ENCODE data around the gene KRTAP20-1. TPM values are rescaled to one million over a fixed set of nuclear protein-coding genes. Genes with fewer than 3 reads are reported as not detected.

KRTAP20-1 gene
- total RNA-seq, 1 donor from 2014 or later = not detected

- no peak for DNase-seq (ENCODE audit: low read depth)
- Histone ChIP-seq H3K27me3 (ENCODE audit: control insufficient read depth, insufficient read depth, low read length) (no peaks in the 10 kb centered on the region), H3K4me3 (ENCODE audit: low read depth, low read length) (no peak within 1 kb of the TSS), H3K36me3 (ENCODE audit: control insufficient read depth, insufficient read depth, low read length) (no peaks in the 10 kb centered on the region)
- no peak for TF ChIP-seq CTCF (IDR thresholded peaks at IDR 0.05; ENCODE audit: insufficient read depth, low read length, poor library complexity, severe bottlenecking)
Measured at GRCh38 chr21:30613836-30614235, 2.4 kb upstream of the KRTAP20-1 start, which contains the start of gene KRTAP6-1. TSS of gene KRTAP6-1 (minus strand) at chr21:30613930. CDS start at chr21:30613904, 26 bp downstream.

- no peaks in the 10 kb centered on the region for H3K27me3 ChIP-seq (ENCODE audit: control insufficient read depth, insufficient read depth, low read length)
- no peak for TF ChIP-seq CTCF (IDR thresholded peaks at IDR 0.05; ENCODE audit: insufficient read depth, low read length, poor library complexity, severe bottlenecking)
- no peak for DNase-seq (ENCODE audit: low read depth)
Measured at GRCh38 chr21:30615199-30615598, 1.0 kb upstream of the KRTAP20-1 start.

GRCh38 chr21:30620080-30620479, 3.9 kb downstream of the KRTAP20-1 start:
- TF ChIP-seq CTCF (IDR thresholded peaks at IDR 0.05; ENCODE audit: insufficient read depth, low read length, poor library complexity, severe bottlenecking) = no peak
- no peak for DNase-seq (ENCODE audit: low read depth)
- H3K4me3 ChIP-seq (ENCODE audit: low read depth, low read length) = no peak overlapping the region
- H3K36me3 ChIP-seq (ENCODE audit: control insufficient read depth, insufficient read depth, low read length) = no peaks in the 10 kb centered on the region
- H3K27me3 ChIP-seq (ENCODE audit: control insufficient read depth, insufficient read depth, low read length) = no peaks in the 10 kb centered on the region

More at GRCh38 chr21:30615199-30615598, 1.0 kb upstream of the KRTAP20-1 start:
- Histone ChIP-seq H3K36me3 (ENCODE audit: control insufficient read depth, insufficient read depth, low read length) (no peaks in the 10 kb centered on the region), H3K4me3 (ENCODE audit: low read depth, low read length) (no peak overlapping the region)

GRCh38 chr21:30620522-30620921, 4.3 kb downstream of the KRTAP20-1 start, which contains the start of gene KRTAP20-4:
TSS of gene KRTAP20-4 (plus strand) at chr21:30620627.
- Histone ChIP-seq H3K27me3 (ENCODE audit: control insufficient read depth, insufficient read depth, low read length) (no peaks in the 10 kb centered on the region), H3K36me3 (ENCODE audit: control insufficient read depth, insufficient read depth, low read length) (no peaks in the 10 kb centered on the region), H3K4me3 (ENCODE audit: low read depth, low read length) (no peak within 1 kb of the TSS)
- no peak for TF ChIP-seq CTCF (IDR thresholded peaks at IDR 0.05; ENCODE audit: insufficient read depth, low read length, poor library complexity, severe bottlenecking)
- no peak for DNase-seq (ENCODE audit: low read depth)

- Histone ChIP-seq H3K27me3 (ENCODE audit: control insufficient read depth, insufficient read depth, low read length) (no peaks in the 10 kb centered on the region), H3K36me3 (ENCODE audit: control insufficient read depth, insufficient read depth, low read length) (no peaks in the 10 kb centered on the region), H3K4me3 (ENCODE audit: low read depth, low read length) (no peak overlapping the region)
- no peak for TF ChIP-seq CTCF (IDR thresholded peaks at IDR 0.05; ENCODE audit: insufficient read depth, low read length, poor library complexity, severe bottlenecking)
- no peak for DNase-seq (ENCODE audit: low read depth)
Measured at GRCh38 chr21:30623362-30623761, 7.1 kb downstream of the KRTAP20-1 start.

- DNase-seq (ENCODE audit: low read depth) = no peak
- Histone ChIP-seq H3K36me3 (ENCODE audit: control insufficient read depth, insufficient read depth, low read length) (no peaks in the 10 kb centered on the region), H3K4me3 (ENCODE audit: low read depth, low read length) (no peak overlapping the region), H3K27me3 (ENCODE audit: control insufficient read depth, insufficient read depth, low read length) (no peaks in the 10 kb centered on the region)
- no peak for TF ChIP-seq CTCF (IDR thresholded peaks at IDR 0.05; ENCODE audit: insufficient read depth, low read length, poor library complexity, severe bottlenecking)
Measured at GRCh38 chr21:30625449-30626165, 9.4 kb downstream of the KRTAP20-1 start.
